ENCODE data around the gene TSHZ3.

The TSHZ3 gene

GRCh38 chr19:31334101-31334848 is 15.0 kb downstream of the TSHZ3 start:
- DNase-seq: no peak

DNA sequence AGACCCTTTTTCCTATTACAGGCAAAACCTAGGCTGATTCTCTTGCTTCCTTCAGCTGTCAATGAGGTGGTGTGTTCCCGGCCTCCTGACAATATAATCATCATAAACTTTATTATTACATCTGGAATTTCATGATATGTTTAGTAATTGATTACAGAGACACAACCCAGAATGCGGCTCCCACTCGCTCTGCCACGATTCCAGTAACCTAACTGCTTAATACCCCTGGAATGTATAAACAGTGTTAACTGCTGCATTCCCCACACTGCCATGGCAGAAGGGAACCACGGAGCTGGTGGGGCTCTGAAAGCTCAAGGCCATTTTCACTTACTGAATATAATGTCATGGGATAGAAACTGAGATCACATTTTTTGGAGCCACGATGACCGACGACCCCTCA is 17.1 kb downstream of the TSHZ3 start:
- no peak for DNase-seq

DNA sequence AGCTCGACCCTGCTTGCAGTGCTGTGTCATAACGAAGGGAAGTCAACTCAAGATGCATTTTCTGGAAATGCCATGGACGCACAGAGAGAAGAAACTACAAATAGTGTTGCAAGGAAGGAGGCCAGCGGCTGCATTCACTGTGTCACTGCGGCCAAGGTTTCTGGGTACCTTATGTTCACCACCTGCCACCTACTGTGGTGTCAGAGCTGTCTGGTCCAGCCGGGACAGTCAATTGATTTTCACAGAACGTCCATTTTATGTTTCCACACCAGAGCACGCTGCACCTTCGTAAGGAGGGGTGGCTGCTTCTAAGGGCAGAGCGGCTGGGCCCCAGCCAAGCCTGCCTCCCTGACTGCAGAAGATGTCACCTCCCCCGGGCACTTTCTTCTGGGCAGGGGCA is 17.7 kb downstream of the TSHZ3 start:
- DNase-seq: no peak

GRCh38 chr19:31330761-31331160 is 18.5 kb downstream of the TSHZ3 start:
- DNase-seq: no peak

GRCh38 chr19:31330237-31330636 is 19.0 kb downstream of the TSHZ3 start:
- no peak for DNase-seq

- DNase-seq: no peak
Measured at GRCh38 chr19:31329819-31330218, 19.4 kb downstream of the TSHZ3 start.

GRCh38 chr19:31328238-31328637 is 21.0 kb downstream of the TSHZ3 start:
- DNase-seq: no peak

GRCh38 chr19:31326329-31327028 is 22.8 kb downstream of the TSHZ3 start:
- DNase-seq: no peak

DNA sequence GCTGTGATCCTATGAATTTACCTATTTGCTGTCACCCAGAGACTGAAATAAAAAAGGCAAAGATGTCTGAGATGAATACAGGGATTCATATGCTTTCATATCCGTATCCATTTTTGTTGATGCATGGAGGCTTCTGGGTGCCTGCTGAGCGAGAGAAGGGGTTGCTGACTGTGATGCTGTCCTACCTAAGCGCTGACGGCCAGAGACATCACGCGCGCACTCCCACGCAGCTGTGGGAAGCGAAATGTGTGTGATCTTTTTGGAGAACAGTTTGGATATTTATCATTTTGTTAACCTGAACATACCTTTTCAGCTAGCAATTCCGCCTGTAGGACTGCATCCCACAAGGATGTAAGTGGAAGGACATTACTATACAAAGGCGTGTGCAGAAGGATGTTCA is 23.9 kb downstream of the TSHZ3 start:
- DNase-seq: no peak

DNA sequence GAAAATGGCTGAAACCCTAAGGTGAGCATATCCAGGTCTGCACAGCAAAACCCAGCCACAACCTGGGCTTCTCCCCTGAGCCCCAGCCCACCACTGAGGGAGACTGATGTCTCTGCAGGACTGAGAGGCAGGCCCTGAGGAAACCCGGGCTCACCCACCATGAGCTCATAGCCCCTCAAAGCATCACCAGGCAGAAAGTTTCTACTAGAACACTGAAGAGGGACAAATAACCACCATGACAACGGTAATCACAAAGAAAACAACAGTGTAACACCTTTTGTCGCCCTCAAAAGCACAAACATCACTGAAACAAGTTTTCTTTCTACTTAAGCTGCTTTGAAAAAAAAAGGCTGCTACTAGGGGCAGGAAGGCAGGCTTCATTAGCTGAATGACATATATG is 29.8 kb downstream of the TSHZ3 start:
- DNase-seq: no peak

GRCh38 chr19:31318790-31319425 is 30.3 kb downstream of the TSHZ3 start:
- DNase-seq: no peak

GRCh38 chr19:31317570-31317969 is 31.7 kb downstream of the TSHZ3 start:
- DNase-seq: peak; percentile 46

- peak; percentile 66 for DNase-seq
Measured at GRCh38 chr19:31317093-31317492, 32.1 kb downstream of the TSHZ3 start.

- no peak for DNase-seq
Measured at GRCh38 chr19:31316201-31316951, 32.9 kb downstream of the TSHZ3 start.

DNA sequence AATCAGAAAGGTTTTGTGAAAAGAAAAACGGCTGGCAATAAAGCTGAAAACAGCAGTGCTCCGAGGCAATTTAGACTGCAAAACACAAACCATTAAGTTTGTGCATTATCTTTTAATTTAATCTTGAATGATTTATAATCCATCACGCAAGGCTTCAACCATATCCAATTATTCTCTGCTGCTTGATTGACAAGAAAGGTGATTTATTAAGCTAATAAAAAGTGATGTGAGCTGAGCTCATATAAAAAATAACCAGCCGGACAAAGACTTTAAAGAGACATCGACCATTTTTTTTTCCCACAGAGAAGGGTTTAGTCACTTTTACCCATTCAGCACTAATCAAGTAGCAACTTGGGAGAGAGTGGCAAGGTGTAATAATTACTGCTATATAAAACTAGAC is 33.6 kb downstream of the TSHZ3 start:
- no peak for DNase-seq

- DNase-seq: no peak
Measured at GRCh38 chr19:31314849-31315629, 34.2 kb downstream of the TSHZ3 start.

DNA sequence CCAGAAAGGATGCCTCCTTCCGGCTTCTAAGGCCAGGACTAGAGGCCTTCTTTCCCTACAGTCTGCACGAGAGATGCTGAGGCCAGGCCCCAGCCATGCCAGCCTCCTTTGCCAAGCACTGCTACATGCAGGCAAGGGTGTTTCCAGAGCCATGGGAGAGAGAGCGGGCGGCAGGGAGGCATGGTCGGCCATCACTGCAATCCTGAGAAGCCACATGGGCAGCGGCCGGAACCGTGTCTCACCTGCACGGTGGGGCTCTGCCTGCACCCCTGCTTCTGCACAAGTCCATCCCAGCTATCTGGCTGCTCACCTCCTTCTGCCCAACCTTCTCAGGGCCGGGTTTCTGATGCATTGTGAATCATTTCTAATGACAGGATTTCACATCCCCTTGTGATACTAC is 35.1 kb downstream of the TSHZ3 start:
- no peak for DNase-seq

DNA sequence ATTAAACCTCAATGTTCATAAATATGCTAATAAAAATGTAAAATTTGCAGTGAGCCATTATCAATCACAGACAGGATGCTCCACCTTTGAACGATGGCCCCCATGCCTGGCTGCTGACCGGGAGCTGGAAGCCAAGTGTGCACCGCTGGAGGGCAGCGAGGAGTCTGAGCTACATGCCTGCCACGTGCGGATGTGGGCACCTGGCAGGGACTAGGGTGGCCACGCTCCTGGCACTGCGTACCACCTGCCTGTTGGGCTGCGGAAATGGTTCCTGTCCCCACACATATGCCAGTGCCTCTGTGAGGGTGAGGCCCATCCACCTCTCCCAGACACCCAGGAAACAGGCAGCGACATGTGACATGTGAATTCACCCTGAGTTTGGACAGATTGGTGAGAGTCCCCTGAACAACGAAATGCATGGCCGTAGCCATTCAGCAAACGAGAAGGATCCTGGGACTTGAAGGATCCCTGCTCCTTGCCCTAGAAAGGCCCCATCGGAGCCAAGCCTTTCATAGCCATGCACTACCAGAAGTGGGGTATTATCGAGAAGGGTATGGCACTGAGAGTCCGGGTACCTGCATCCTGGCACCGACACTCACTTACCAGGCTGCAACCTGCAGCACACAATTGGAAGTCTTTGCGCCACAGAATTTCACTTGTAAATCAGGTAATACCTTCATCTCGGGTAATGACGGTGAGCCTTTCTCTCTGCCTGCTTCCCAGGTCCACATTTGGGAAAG is 35.8 kb downstream of the TSHZ3 start:
- DNase-seq: no peak

GRCh38 chr19:31312677-31313244 is 36.5 kb downstream of the TSHZ3 start:
- no peak for DNase-seq

DNA sequence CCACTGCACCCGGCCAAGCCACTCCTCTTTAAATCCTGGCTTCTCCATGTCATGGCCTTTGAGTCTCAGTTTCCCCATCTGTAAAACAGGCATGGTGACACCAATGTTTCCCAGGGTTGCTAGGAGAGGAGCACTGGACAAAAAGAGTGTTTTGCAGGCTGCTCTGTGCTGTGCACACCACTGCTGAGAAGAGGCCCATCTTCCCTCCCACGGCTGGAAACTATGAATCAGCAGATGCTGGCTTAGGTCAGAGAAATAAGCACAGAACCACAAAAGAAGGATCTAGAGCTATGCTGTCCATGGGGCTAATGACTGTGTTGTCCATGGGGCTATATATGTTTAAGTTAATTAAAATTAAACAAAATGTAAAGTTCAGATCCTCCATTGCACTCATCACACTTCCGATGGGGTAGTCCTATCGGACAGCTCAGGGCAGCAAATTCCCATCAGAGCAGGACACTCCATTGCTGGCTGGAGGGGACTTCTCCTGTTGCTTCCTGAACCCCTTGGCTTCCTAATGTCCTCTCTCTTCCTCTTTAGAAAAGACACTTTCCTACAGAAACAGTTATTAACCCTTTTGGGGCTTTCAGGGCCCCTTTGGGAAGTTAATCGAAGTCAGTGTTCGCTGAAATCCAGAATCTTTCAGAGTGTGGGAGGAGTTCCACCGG is 37.1 kb downstream of the TSHZ3 start:
- DNase-seq: peak; percentile 39

All from femur (tissue), 1 donor.